BLaER1 treated with 17β-estradiol and CSF1 and Interleukin-3, amounts not matched to agents 10 nM and 100 nM (cell line): ENCODE measurements around the gene IKZF2.

Experiments
- H3K27ac ChIP-seq, 11 experiments: shearing (Covaris generic); formaldehyde crosslinking; 2 replicates each; pipeline ENCODE4 v1.8.1; 2022
- H3K27me3 ChIP-seq, 11 experiments: shearing (Covaris generic); formaldehyde crosslinking; 2 replicates each; pipeline ENCODE4 v1.8.1; 2022
- H3K36me3 ChIP-seq, 11 experiments: shearing (Covaris generic); formaldehyde crosslinking; 2 replicates each; pipeline ENCODE4 v1.8.1; 2022
- H3K4me1 ChIP-seq, 10 experiments: shearing (Covaris generic); formaldehyde crosslinking; 2 replicates each; pipeline ENCODE4 v1.8.1; 2022
- H3K4me2 ChIP-seq, 11 experiments: shearing (Covaris generic); formaldehyde crosslinking; 2 replicates each; pipeline ENCODE4 v1.8.1; 2022
- H3K4me3 ChIP-seq, 10 experiments: shearing (Covaris generic); formaldehyde crosslinking; 2 replicates each; pipeline ENCODE4 v1.8.1; 2022
- H3K9ac ChIP-seq, 11 experiments: shearing (Covaris generic); formaldehyde crosslinking; 2 replicates each; pipeline ENCODE4 v1.8.1; 2022
- H3K9me3 ChIP-seq, 11 experiments: shearing (Covaris generic); formaldehyde crosslinking; replicated peaks in 1 of 11; 2 replicates each; pipeline ENCODE4 v1.8.1; 2022
- H4K20me1 ChIP-seq, 11 experiments: shearing (Covaris generic); formaldehyde crosslinking; 2 replicates each; pipeline ENCODE4 v1.8.1; 2022
- Cebpa-rat ChIP-seq, 11 experiments: shearing (Covaris generic); IDR thresholded peaks; 2 replicates each; pipeline ENCODE4 v1.8.1; 2022

Gene IKZF2

DNA sequence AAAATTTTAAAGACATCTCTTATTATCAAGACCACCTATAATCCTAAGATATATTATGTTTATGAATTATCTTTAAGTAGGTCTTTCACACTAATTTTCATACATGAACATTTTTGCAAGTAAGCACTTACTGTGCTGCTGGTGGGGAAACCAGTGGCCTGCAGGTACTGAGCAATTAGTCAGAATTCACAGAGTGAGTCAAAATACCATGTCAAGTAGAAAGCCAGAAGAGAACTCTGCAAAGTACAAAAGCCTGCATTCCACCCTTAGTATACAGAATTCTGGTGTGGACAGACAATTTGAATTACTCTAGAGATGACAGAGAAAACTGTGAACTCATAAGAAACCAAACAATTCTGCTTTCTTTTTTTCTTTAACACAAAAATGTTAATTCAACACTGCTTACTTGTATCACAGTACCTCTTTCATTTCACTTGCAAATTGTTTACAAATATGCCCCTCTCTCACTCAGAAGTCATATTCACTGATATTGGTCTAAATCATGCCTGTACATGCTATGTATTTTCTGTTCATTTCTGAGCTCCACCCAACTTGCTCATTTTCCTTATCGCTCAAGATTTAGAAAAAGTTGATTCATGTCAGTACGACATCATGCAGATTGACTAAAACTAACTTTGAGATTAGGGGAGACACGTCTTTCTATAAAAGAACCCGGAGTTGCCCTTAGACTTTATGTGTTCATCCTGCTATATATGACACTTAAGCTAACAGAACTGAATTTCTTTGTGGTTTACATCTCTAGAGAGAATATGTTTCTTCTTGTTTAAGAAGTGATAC is 182.9 kb downstream of the IKZF2 start:
- H3K4me1 ChIP-seq = no peaks in the 10 kb centered on the region
- no peaks in the 10 kb centered on the region for H4K20me1 ChIP-seq
- no peaks in the 10 kb centered on the region for H3K27me3 ChIP-seq
- H3K27ac ChIP-seq = no peak overlapping the region
- H3K4me3 ChIP-seq = no peak overlapping the region
- no peak overlapping the region for H3K4me2 ChIP-seq
- H3K9me3 ChIP-seq = no peaks in the 10 kb centered on the region
- no peaks in the 10 kb centered on the region for H3K36me3 ChIP-seq
- TF ChIP-seq Cebpa-rat (IDR thresholded peaks at IDR 0.05) = no peak
- no peak overlapping the region for H3K9ac ChIP-seq

GRCh38 chr2:212966884-212967283 is 184.5 kb downstream of the IKZF2 start:
- no peaks in the 10 kb centered on the region for H4K20me1 ChIP-seq
- no peak overlapping the region for H3K4me2 ChIP-seq
- H3K9me3 ChIP-seq = no peaks in the 10 kb centered on the region
- no peak for TF ChIP-seq Cebpa-rat (IDR thresholded peaks at IDR 0.05)
- H3K27me3 ChIP-seq = no peaks in the 10 kb centered on the region
- H3K36me3 ChIP-seq = no peaks in the 10 kb centered on the region
- no peaks in the 10 kb centered on the region for H3K4me1 ChIP-seq
- no peak overlapping the region for H3K27ac ChIP-seq
- no peak overlapping the region for H3K4me3 ChIP-seq
- no peak overlapping the region for H3K9ac ChIP-seq

DNA sequence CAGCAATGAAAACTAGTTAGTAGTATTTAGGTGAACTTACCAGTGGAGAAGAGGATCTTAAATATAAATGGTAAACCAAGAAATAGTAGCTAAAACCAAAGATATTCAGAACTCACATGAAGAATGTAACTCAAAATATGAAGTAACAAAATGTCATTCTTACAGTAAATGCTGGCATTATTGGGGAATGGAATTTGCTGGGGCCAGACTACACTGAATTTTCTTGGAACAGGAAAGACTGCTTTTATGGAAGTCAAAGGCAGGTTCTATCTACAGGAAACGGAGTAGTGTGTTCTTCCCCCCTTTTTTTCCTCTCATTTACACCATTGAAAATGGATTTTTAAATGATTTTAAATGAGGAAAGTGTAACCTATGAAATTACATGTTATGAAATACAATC is 188.7 kb downstream of the IKZF2 start:
- Histone ChIP-seq H3K4me1 (0 out of 20 replicates have a peak, but pooled peaks cover 0 to 6% (median 0%) of the 10 kb centered on the region in 10 experiments), H3K4me2 (no peak overlapping the region), H3K9me3 (no peaks in the 10 kb centered on the region), H3K4me3 (no peak overlapping the region), H3K9ac (no peak overlapping the region), H3K27ac (no peak overlapping the region), H4K20me1 (no peaks in the 10 kb centered on the region), H3K36me3 (no peaks in the 10 kb centered on the region), H3K27me3 (no peaks in the 10 kb centered on the region)
- TF ChIP-seq Cebpa-rat (IDR thresholded peaks at IDR 0.05) = no peak

DNA sequence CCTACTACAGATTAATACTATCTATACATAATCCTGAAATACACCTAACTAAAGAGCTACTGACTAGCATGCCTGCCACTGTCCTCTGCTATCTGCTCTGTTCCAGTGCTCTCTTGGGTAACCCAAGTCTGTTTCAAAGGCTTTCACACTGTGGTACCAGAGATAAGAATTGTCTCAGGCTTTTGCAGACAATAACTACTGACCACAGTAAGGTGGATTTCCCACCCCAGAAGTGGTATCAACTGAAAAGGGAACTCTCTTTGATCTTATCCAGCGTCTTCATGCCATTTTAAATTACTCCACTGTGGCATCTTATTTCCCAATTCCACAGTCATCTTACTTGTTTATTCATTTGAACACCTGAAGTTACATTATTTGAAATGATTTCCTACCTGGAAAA is 190.2 kb downstream of the IKZF2 start:
- H3K27ac ChIP-seq = no peak overlapping the region
- no peaks in the 10 kb centered on the region for H4K20me1 ChIP-seq
- no peak for TF ChIP-seq Cebpa-rat (IDR thresholded peaks at IDR 0.05)
- no peaks in the 10 kb centered on the region for H3K36me3 ChIP-seq
- H3K4me1 ChIP-seq = 0 out of 20 replicates have a peak, but pooled peaks cover 0 to 6% (median 0%) of the 10 kb centered on the region in 10 experiments
- H3K4me2 ChIP-seq = no peak overlapping the region
- H3K27me3 ChIP-seq = no peaks in the 10 kb centered on the region
- H3K9ac ChIP-seq = no peak overlapping the region
- no peaks in the 10 kb centered on the region for H3K9me3 ChIP-seq
- H3K4me3 ChIP-seq = no peak overlapping the region

DNA sequence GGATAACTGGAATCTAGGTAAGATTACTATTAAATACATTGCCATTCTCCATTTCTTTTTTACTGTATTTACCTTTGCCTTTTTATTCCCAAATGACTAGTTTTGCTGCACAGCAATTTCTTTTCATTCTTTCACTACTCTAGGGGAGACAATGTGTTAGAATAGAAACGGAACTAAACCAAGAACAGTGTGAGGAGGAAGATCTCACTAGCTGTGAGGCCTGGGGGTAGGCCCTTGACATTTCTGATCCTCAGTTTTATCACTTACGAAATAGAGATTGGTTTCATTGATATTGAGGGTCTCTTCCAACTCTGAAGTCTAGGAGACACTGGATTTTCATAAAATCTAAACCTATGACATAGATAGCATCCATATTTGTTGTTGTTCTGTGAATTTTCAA is 191.1 kb downstream of the IKZF2 start:
- H4K20me1 ChIP-seq = no peaks in the 10 kb centered on the region
- 0 out of 20 replicates have a peak, but pooled peaks cover 0 to 6% (median 0%) of the 10 kb centered on the region in 10 experiments for H3K4me1 ChIP-seq
- no peak overlapping the region for H3K4me2 ChIP-seq
- no peak overlapping the region for H3K27ac ChIP-seq
- no peak overlapping the region for H3K4me3 ChIP-seq
- TF ChIP-seq Cebpa-rat (IDR thresholded peaks at IDR 0.05) = no peak
- no peak overlapping the region for H3K9ac ChIP-seq
- H3K27me3 ChIP-seq = no peaks in the 10 kb centered on the region
- no peaks in the 10 kb centered on the region for H3K9me3 ChIP-seq
- H3K36me3 ChIP-seq = no peaks in the 10 kb centered on the region

- Histone ChIP-seq H3K27me3 (no peaks in the 10 kb centered on the region), H3K27ac (no peak overlapping the region), H3K9me3 (no peaks in the 10 kb centered on the region), H4K20me1 (no peaks in the 10 kb centered on the region), H3K4me1 (0 out of 20 replicates have a peak, but pooled peaks cover 0 to 6% (median 0%) of the 10 kb centered on the region in 10 experiments), H3K4me2 (peak overlapping the region in 2 of 11 experiments; percentile 1 to 3; a peak in 2 of 22 replicates), H3K36me3 (no peaks in the 10 kb centered on the region), H3K4me3 (no peak overlapping the region), H3K9ac (no peak overlapping the region)
- no peak for TF ChIP-seq Cebpa-rat (IDR thresholded peaks at IDR 0.05)
Measured at GRCh38 chr2:212959471-212960117, 191.8 kb downstream of the IKZF2 start.

- Histone ChIP-seq H3K4me1 (0 out of 20 replicates have a peak, but pooled peaks cover 0 to 6% (median 0%) of the 10 kb centered on the region in 10 experiments), H3K27ac (no peak overlapping the region), H4K20me1 (no peaks in the 10 kb centered on the region), H3K9ac (no peak overlapping the region), H3K36me3 (no peaks in the 10 kb centered on the region), H3K27me3 (no peaks in the 10 kb centered on the region), H3K4me3 (no peak overlapping the region), H3K4me2 (peak overlapping the region in 2 of 11 experiments; percentile 1 to 3; a peak in 2 of 22 replicates), H3K9me3 (no peaks in the 10 kb centered on the region)
- no peak for TF ChIP-seq Cebpa-rat (IDR thresholded peaks at IDR 0.05)
Measured at GRCh38 chr2:212958757-212959295, 192.6 kb downstream of the IKZF2 start.

GRCh38 chr2:212958133-212958532 is 193.3 kb downstream of the IKZF2 start:
- Histone ChIP-seq H4K20me1 (no peaks in the 10 kb centered on the region), H3K27ac (no peak overlapping the region), H3K4me1 (0 out of 20 replicates have a peak, but pooled peaks cover 0 to 6% (median 0%) of the 10 kb centered on the region in 10 experiments), H3K27me3 (no peaks in the 10 kb centered on the region), H3K4me2 (no peak overlapping the region), H3K36me3 (no peaks in the 10 kb centered on the region), H3K9me3 (no peaks in the 10 kb centered on the region), H3K4me3 (no peak overlapping the region), H3K9ac (no peak overlapping the region)
- TF ChIP-seq Cebpa-rat (IDR thresholded peaks at IDR 0.05) = no peak

- 0 out of 20 replicates have a peak, but pooled peaks cover 0 to 6% (median 0%) of the 10 kb centered on the region in 10 experiments for H3K4me1 ChIP-seq
- no peaks in the 10 kb centered on the region for H3K9me3 ChIP-seq
- TF ChIP-seq Cebpa-rat (IDR thresholded peaks at IDR 0.05) = no peak
- H3K27me3 ChIP-seq = no peaks in the 10 kb centered on the region
- H3K4me2 ChIP-seq = no peak overlapping the region
- H4K20me1 ChIP-seq = no peaks in the 10 kb centered on the region
- H3K36me3 ChIP-seq = no peaks in the 10 kb centered on the region
- no peak overlapping the region for H3K9ac ChIP-seq
- H3K27ac ChIP-seq = no peak overlapping the region
- no peak overlapping the region for H3K4me3 ChIP-seq
Measured at GRCh38 chr2:212957624-212958023, 193.8 kb downstream of the IKZF2 start.
